Breast epithelium (tissue), 4 donors: ENCODE data around the gene ST6GALNAC3. TPM values are rescaled to one million over a fixed set of nuclear protein-coding genes. Genes with fewer than 3 reads are reported as not detected.

Experiments used
- DNase-seq, 2 donors: peaks; one replicate each; pipeline ENCODE4 v3.0.0-alpha.2; 2019; ENCODE audit warnings: low spot score in 2 of 2
- H3K27ac ChIP-seq, 2 donors: fragments of 200-600 bp; sonication (generic) in 1 of 2; one replicate each; pipeline ENCODE4 v1.5.1; 2016 to 2019; ENCODE audit warnings: mild to moderate bottlenecking in 1 of 2
- H3K27me3 ChIP-seq, 2 donors: fragments of 200-600 bp; sonication (generic) in 1 of 2; one replicate each; pipeline versions ENCODE4 v1.5.1 to v1.6.0; 2017 to 2019; ENCODE audit warnings: control low read depth in 1 of 2, mild to moderate bottlenecking in 1 of 2
- H3K36me3 ChIP-seq: fragments of 200-600 bp; one replicate; pipeline ENCODE4 v1.5.1; 2019
- H3K4me1 ChIP-seq, 2 donors: fragments of 200-600 bp; sonication (generic); one replicate each; pipeline ENCODE4 v1.5.1; 2016 to 2019; ENCODE audit warnings: control low read depth in 1 of 2
- H3K4me3 ChIP-seq, 3 donors: fragments of 200-600 bp; sonication (generic); 1 replicate in 2 of 3; 2 replicates in 1 of 3; pipeline ENCODE4 v1.5.1; 2016 to 2019; ENCODE audit warnings: mild to moderate bottlenecking in 3 of 3, moderate library complexity in 2 of 3
- H3K9me3 ChIP-seq, 2 donors: fragments of 200-600 bp; sonication (generic) in 1 of 2; one replicate each; pipeline ENCODE4 v1.5.1; 2016 to 2019; ENCODE audit warnings: control low read depth in 1 of 2
- CTCF ChIP-seq, 3 donors: fragments of 450-650 bp; IDR thresholded peaks; one replicate each; pipeline ENCODE4 v1.5.1; 2016 to 2017; ENCODE audit warnings: antibody characterized with exemption in 3 of 3, mild to moderate bottlenecking in 3 of 3, moderate library complexity in 3 of 3
- POLR2A ChIP-seq: fragments of 450-650 bp; IDR thresholded peaks from one replicate; pipeline ENCODE4 v1.6.1; 2016; ENCODE audit warnings: antibody characterized with exemption, mild to moderate bottlenecking, moderate library complexity
- POLR2AphosphoS5 ChIP-seq, 3 donors: sonication (generic); formaldehyde crosslinking; IDR thresholded peaks; one replicate each; pipeline ENCODE4 v1.6.1; 2017; ENCODE audit warnings: antibody characterized with exemption in 3 of 3
- intact Hi-C: fragments of 100-400 bp; cut with DNase I; formaldehyde crosslinking; loops from one replicate; pipeline ENCODE4 v1.15.1; 2023; ENCODE audit warnings: low total_unique reads
- total RNA-seq, 3 donors: library from RNA; depleted of rRNA; stranded (reverse); fragments of >200 nt; gene quantifications; one replicate each; pipeline ENCODE4 v1.1.0, GENCODE V29; 2016

Gene ST6GALNAC3
- total RNA-seq, 3 donors from 2014 or later, result 4.1 to 14.4 (median 8.5) TPM

- H3K9me3 ChIP-seq, result no peaks in the 10 kb centered on the region
- H3K36me3 ChIP-seq, result no peaks in the 10 kb centered on the region
- intact Hi-C loops, result no loop called here
- DNase-seq, result no peak
- no peaks in the 10 kb centered on the region for H3K4me1 ChIP-seq
- no peak overlapping the region for H3K4me3 ChIP-seq
- H3K27me3 ChIP-seq, result peaks cover 0 to 8% of the 10 kb centered on the region in 2 donors
- no peak for TF ChIP-seq POLR2AphosphoS5 (IDR thresholded peaks at IDR 0.05)
- TF ChIP-seq CTCF (IDR thresholded peaks at IDR 0.05), result no peak
- TF ChIP-seq POLR2A, result no peak
- H3K27ac ChIP-seq, result no peak overlapping the region
These were observed 15.1 kb upstream of the ST6GALNAC3 start for GRCh38 chr1:76059451-76059850.

- DNase-seq, result no peak
- intact Hi-C loops, result no loop called here
- H3K27me3 ChIP-seq, result no peaks in the 10 kb centered on the region
- H3K4me3 ChIP-seq, result no peak overlapping the region
- TF ChIP-seq CTCF (IDR thresholded peaks at IDR 0.05) (no peak), POLR2AphosphoS5 (IDR thresholded peaks at IDR 0.05) (no peak), POLR2A (no peak)
- no peak overlapping the region for H3K27ac ChIP-seq
- no peaks in the 10 kb centered on the region for H3K36me3 ChIP-seq
- H3K9me3 ChIP-seq, result no peaks in the 10 kb centered on the region
- H3K4me1 ChIP-seq, result no peaks in the 10 kb centered on the region
These were observed 9.3 kb upstream of the ST6GALNAC3 start for GRCh38 chr1:76065270-76065669.

GRCh38 chr1:76066394-76066793 lies 8.2 kb upstream of the ST6GALNAC3 start:
- no peak for DNase-seq
- Histone ChIP-seq H3K4me3 (no peak overlapping the region), H3K36me3 (no peaks in the 10 kb centered on the region), H3K27ac (no peak overlapping the region), H3K4me1 (no peaks in the 10 kb centered on the region), H3K27me3 (no peaks in the 10 kb centered on the region), H3K9me3 (no peaks in the 10 kb centered on the region)
- intact Hi-C loops, result no loop called here
- TF ChIP-seq CTCF (IDR thresholded peaks at IDR 0.05), result no peak
- no peak for TF ChIP-seq POLR2A
- no peak for TF ChIP-seq POLR2AphosphoS5 (IDR thresholded peaks at IDR 0.05)

GRCh38 chr1:76068542-76068941 lies 6.0 kb upstream of the ST6GALNAC3 start:
- no peak for TF ChIP-seq CTCF (IDR thresholded peaks at IDR 0.05)
- no peak for TF ChIP-seq POLR2AphosphoS5 (IDR thresholded peaks at IDR 0.05)
- TF ChIP-seq POLR2A, result no peak
- Histone ChIP-seq H3K27ac (peak overlapping the region in 1 of 2 donors; percentile 33), H3K4me3 (no peak overlapping the region), H3K27me3 (no peaks in the 10 kb centered on the region), H3K4me1 (no peaks in the 10 kb centered on the region), H3K36me3 (no peaks in the 10 kb centered on the region), H3K9me3 (no peaks in the 10 kb centered on the region)
- intact Hi-C loops, result loop anchor here (2.0 kb wide), 1 partner anchor 64 kb away; no protein-coding TSS in a partner anchor
- no peak for DNase-seq

GRCh38 chr1:76068953-76069561 lies 5.5 kb upstream of the ST6GALNAC3 start:
- Histone ChIP-seq H3K9me3 (no peaks in the 10 kb centered on the region), H3K27ac (peak overlapping the region in 1 of 2 donors; percentile 33)
- no peak for TF ChIP-seq POLR2A
- no peak for TF ChIP-seq CTCF (IDR thresholded peaks at IDR 0.05)
- no peak for TF ChIP-seq POLR2AphosphoS5 (IDR thresholded peaks at IDR 0.05)

More at GRCh38 chr1:76068953-76069561, 5.5 kb upstream of the ST6GALNAC3 start:
- Histone ChIP-seq H3K4me3 (no peak overlapping the region), H3K4me1 (no peaks in the 10 kb centered on the region), H3K27me3 (no peaks in the 10 kb centered on the region), H3K36me3 (no peaks in the 10 kb centered on the region)
- intact Hi-C loops, result loop anchor here (2.0 kb wide), 1 partner anchor 64 kb away; no protein-coding TSS in a partner anchor
- DNase-seq, result no peak
